SK-N-SH treated with all-trans-retinoic acid at 6 μM for 48 hours (cell line): ENCODE measurements around the gene ZAR1L.

ENCODE experiments used
- ATAC-seq: fragments of 200-7000 bp; cut with Tn5 transposase; 3 replicates; pipeline ENCODE4 v1.9.1; 2020; ENCODE audit warnings: mild to moderate bottlenecking, moderate library complexity
- ARNTL ChIP-seq: fragments of 450-650 bp; formaldehyde crosslinking; IDR thresholded peaks from 2 replicates; pipeline ENCODE4 v1.5.0; 2020; ENCODE audit warnings: low read depth, mild to moderate bottlenecking, moderate library complexity, borderline replicate concordance
- BACH2 ChIP-seq: fragments of 250-450 bp; sonication (Bioruptor Pico); IDR thresholded peaks from 2 replicates; pipeline ENCODE4 v1.9.0; 2021; ENCODE audit warnings: mild to moderate bottlenecking, borderline replicate concordance
- CSDC2 ChIP-seq: fragments of 250-450 bp; sonication (Bioruptor Pico); IDR thresholded peaks from 2 replicates; pipeline ENCODE4 v1.5.0; 2020; ENCODE audit warnings: mild to moderate bottlenecking, moderate library complexity
- CSRNP3 ChIP-seq: fragments of 250-450 bp; sonication (Bioruptor Pico); IDR thresholded peaks from 2 replicates; pipeline ENCODE4 v1.5.1; 2021; ENCODE audit warnings: mild to moderate bottlenecking, moderate library complexity
- ESRRG ChIP-seq: fragments of 250-450 bp; sonication (Bioruptor Pico); IDR thresholded peaks from 2 replicates; pipeline ENCODE4 v1.6.1; 2021; ENCODE audit warnings: mild to moderate bottlenecking
- GLIS3 ChIP-seq: fragments of 250-450 bp; sonication (Bioruptor Pico); IDR thresholded peaks from 2 replicates; pipeline ENCODE4 v1.5.0; 2020; ENCODE audit warnings: mild to moderate bottlenecking, moderate library complexity
- ISL1 ChIP-seq: fragments of 250-450 bp; sonication (Bioruptor Pico); IDR thresholded peaks from 2 replicates; pipeline ENCODE4 v2.1.2; 2022; ENCODE audit warnings: mild to moderate bottlenecking, moderate library complexity
- OSR1 ChIP-seq: fragments of 250-450 bp; sonication (Bioruptor Pico); IDR thresholded peaks from 2 replicates; pipeline ENCODE4 v1.8.0; 2022; ENCODE audit warnings: moderate library complexity, mild to moderate bottlenecking, inconsistent platforms
- PATZ1 ChIP-seq: fragments of 250-450 bp; sonication (Bioruptor Pico); IDR thresholded peaks from 2 replicates; pipeline ENCODE4 v1.8.0; 2020; ENCODE audit warnings: mild to moderate bottlenecking, moderate library complexity, borderline replicate concordance
- POU6F1 ChIP-seq: fragments of 250-450 bp; sonication (Bioruptor Pico); IDR thresholded peaks from 2 replicates; pipeline ENCODE4 v1.8.0; 2021; ENCODE audit warnings: low read depth, mild to moderate bottlenecking, moderate library complexity, borderline replicate concordance
- PPARA ChIP-seq: fragments of 250-450 bp; sonication (Bioruptor Pico); IDR thresholded peaks from 2 replicates; pipeline ENCODE4 v1.5.0; 2020; ENCODE audit warnings: mild to moderate bottlenecking, borderline replicate concordance
- RARB ChIP-seq: fragments of 250-450 bp; sonication (Bioruptor Pico); IDR thresholded peaks from 2 replicates; pipeline ENCODE4 v1.8.0; 2021; ENCODE audit warnings: mild to moderate bottlenecking, moderate library complexity
- SNAI2 ChIP-seq: fragments of 250-450 bp; sonication (Bioruptor Pico); IDR thresholded peaks from 2 replicates; pipeline ENCODE4 v1.5.0; 2020; ENCODE audit warnings: mild to moderate bottlenecking, moderate library complexity
- TCF4 ChIP-seq: fragments of 250-450 bp; sonication (Bioruptor Pico); IDR thresholded peaks from 2 replicates; pipeline ENCODE4 v1.8.0; 2021; ENCODE audit warnings: mild to moderate bottlenecking, moderate library complexity, borderline replicate concordance
- TOX ChIP-seq: fragments of 250-450 bp; sonication (Bioruptor Pico); IDR thresholded peaks from 2 replicates; pipeline ENCODE4 v1.8.0; 2021; ENCODE audit warnings: mild to moderate bottlenecking, moderate library complexity, borderline replicate concordance
- TSHZ2 ChIP-seq: fragments of 250-450 bp; sonication (Bioruptor Pico); IDR thresholded peaks from 2 replicates; pipeline ENCODE4 v1.5.0; 2020; ENCODE audit warnings: mild to moderate bottlenecking, moderate library complexity
- ZC3H10 ChIP-seq: fragments of 250-450 bp; sonication (Bioruptor Pico); IDR thresholded peaks from 2 replicates; pipeline ENCODE4 v1.5.1; 2021; ENCODE audit warnings: mild to moderate bottlenecking, moderate library complexity
- ZFP3 ChIP-seq: fragments of 250-450 bp; sonication (Bioruptor Pico); IDR thresholded peaks from 2 replicates; pipeline ENCODE4 v1.5.0; 2020; ENCODE audit warnings: mild to moderate bottlenecking, moderate library complexity
- ZNF565 ChIP-seq: fragments of 450-650 bp; formaldehyde crosslinking; conservative IDR thresholded peaks from 2 replicates; pipeline ENCODE4 v1.5.0; 2020; ENCODE audit warnings: low read depth, mild to moderate bottlenecking, moderate library complexity
- ZNF70 ChIP-seq: fragments of 450-650 bp; formaldehyde crosslinking; IDR thresholded peaks from 2 replicates; pipeline ENCODE4 v1.5.0; 2020; ENCODE audit warnings: mild to moderate bottlenecking, moderate library complexity
- TF ChIP-seq, protein P1 (sequence below): fragments of 250-450 bp; sonication (Bioruptor Pico); IDR thresholded peaks from 2 replicates; pipeline ENCODE4 v1.5.1; 2020; ENCODE audit warnings: low read depth, mild to moderate bottlenecking, moderate library complexity

ZAR1L gene

GRCh38 chr13:32266130-32266529, 49.0 kb downstream of the ZAR1L start:
- TF ChIP-seq ZC3H10 (CRISPR knock-in tag) (no peak), ZFP3 (CRISPR knock-in tag) (no peak), SNAI2 (no peak), TCF4 (no peak), CSDC2 (CRISPR knock-in tag) (no peak), RARB (CRISPR knock-in tag) (no peak), CSRNP3 (CRISPR knock-in tag) (no peak), PPARA (no peak), POU6F1 (CRISPR knock-in tag) (no peak), OSR1 (no peak), ARNTL (CRISPR knock-in tag) (no peak), PATZ1 (no peak), ISL1 (CRISPR knock-in tag) (no peak), BACH2 (no peak), TSHZ2 (CRISPR knock-in tag) (no peak), ZNF70 (CRISPR knock-in tag) (no peak), TOX (CRISPR knock-in tag) (no peak), ZNF565 (CRISPR knock-in tag) (no peak)

GRCh38 chr13:32265726-32266125, 49.4 kb downstream of the ZAR1L start:
- TF ChIP-seq BACH2 (no peak), GLIS3 (CRISPR knock-in tag) (no peak), POU6F1 (CRISPR knock-in tag) (no peak), RARB (CRISPR knock-in tag) (no peak), CSRNP3 (CRISPR knock-in tag) (no peak), CSDC2 (CRISPR knock-in tag) (no peak), OSR1 (no peak), TSHZ2 (CRISPR knock-in tag) (no peak), PATZ1 (no peak), ZC3H10 (CRISPR knock-in tag) (no peak), ESRRG (no peak), ZNF70 (CRISPR knock-in tag) (no peak)
- TF ChIP-seq, protein P1, sequence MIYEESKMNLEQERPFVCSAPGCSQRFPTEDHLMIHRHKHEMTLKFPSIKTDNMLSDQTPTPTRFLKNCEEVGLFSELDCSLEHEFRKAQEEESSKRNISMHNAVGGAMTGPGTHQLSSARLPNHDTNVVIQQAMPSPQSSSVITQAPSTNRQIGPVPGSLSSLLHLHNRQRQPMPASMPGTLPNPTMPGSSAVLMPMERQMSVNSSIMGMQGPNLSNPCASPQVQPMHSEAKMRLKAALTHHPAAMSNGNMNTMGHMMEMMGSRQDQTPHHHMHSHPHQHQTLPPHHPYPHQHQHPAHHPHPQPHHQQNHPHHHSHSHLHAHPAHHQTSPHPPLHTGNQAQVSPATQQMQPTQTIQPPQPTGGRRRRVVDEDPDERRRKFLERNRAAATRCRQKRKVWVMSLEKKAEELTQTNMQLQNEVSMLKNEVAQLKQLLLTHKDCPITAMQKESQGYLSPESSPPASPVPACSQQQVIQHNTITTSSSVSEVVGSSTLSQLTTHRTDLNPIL (CRISPR knock-in tag), result no peak
- no peak for ATAC-seq

More at GRCh38 chr13:32266130-32266529, 49.0 kb downstream of the ZAR1L start:
- ATAC-seq, result no peak
